Measurements from ENCODE around the gene L1TD1. TPM values are rescaled to one million over a fixed set of nuclear protein-coding genes. Genes with fewer than 3 reads are reported as not detected.
A peak's percentile ranks its signal among the peaks of the same experiment; 100 is the strongest.

Gene L1TD1
- total and polyA plus RNA-seq, 10 donors, result 0.72 to 3.5 (median 1.3) TPM

DNA sequence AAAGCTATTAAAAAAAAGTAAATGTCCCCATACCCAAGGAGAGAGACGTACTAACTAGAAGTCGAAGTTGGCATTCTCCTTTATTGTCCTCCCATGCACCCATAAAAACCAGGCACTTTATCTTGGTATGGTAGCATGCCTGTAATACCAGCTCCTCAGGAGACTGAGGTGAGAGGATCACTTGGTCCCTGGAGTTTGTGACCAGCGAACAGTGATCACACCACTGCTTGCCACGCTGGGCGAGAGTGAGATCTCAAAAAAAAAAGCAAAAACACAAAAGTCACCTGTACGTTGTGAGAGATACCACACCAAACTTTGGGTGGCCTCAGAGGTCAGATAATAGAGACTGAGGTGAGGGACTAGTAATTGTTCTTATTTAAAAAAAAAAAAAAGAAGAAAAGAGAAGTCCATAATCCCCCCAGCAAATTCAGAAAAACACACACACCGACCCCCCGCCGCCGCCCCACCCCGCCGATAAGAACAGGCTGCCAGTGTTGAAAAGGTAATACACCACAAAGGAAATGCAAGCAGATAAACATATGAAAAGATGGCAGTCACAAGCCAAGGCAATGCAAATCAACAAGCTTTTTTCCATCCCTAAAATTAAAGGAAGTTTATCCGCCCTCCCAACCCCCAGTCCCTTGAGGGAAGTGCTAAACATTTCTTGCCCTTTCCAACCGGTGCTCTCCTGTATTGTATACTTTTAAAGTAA, 3.6 kb downstream of the L1TD1 start:
- no peak overlapping the region for H3K27ac ChIP-seq
- H3K4me3 ChIP-seq, result no peak overlapping the region
- TF ChIP-seq POLR2AphosphoS5 (IDR thresholded peaks at IDR 0.05) (no peak), POLR2A (IDR thresholded peaks at IDR 0.05) (no peak), CTCF (IDR thresholded peaks at IDR 0.05 in 8 of 11, conservative IDR thresholded peaks at IDR 0.05 in 3 of 11) (no peak)
- intact Hi-C loops (cut with DNase I; ENCODE audit: low total_unique reads), result no loop called here
- WGBS, 5 donors, result 42 to 57% (median 45%) methylated on average over 14 of the region's 14 CpGs
- no peaks in the 10 kb centered on the region for H3K9me3 ChIP-seq
- no peaks in the 10 kb centered on the region for H3K36me3 ChIP-seq
- DNase-seq, result no peak
- H3K27me3 ChIP-seq (replicated peaks in 1 of 7), result peaks cover 0 to 47% (median 12%) of the 10 kb centered on the region in 7 donors
- peaks cover 0 to 14% (median 0%) of the 10 kb centered on the region in 6 donors for H3K4me1 ChIP-seq

DNA sequence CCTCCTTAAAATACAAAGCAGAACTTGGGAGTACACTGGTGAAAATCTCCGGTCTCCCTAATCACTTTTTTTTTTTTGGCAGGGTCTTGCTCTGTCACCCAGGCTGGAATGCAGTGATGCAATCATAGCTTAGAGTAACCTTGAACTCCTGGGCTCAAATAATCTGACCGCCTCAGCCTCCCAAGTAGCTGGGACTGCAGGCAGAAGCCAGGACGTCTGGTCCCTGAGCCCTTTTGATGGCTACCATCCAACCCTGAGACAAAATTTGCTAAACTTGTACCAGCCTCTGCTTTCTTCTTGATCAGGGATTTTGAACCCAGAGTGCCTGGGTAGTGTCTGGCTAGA, 4.1 kb downstream of the L1TD1 start:
- Histone ChIP-seq H3K9me3 (no peaks in the 10 kb centered on the region), H3K36me3 (no peaks in the 10 kb centered on the region), H3K4me1 (peaks cover 0 to 14% (median 0%) of the 10 kb centered on the region in 6 donors), H3K27me3 (replicated peaks in 1 of 7) (peaks cover 0 to 42% (median 12%) of the 10 kb centered on the region in 7 donors), H3K4me3 (no peak overlapping the region), H3K27ac (no peak overlapping the region)
- TF ChIP-seq POLR2A (IDR thresholded peaks at IDR 0.05) (no peak), POLR2AphosphoS5 (IDR thresholded peaks at IDR 0.05) (no peak), CTCF (IDR thresholded peaks at IDR 0.05 in 8 of 11, conservative IDR thresholded peaks at IDR 0.05 in 3 of 11) (no peak)
- intact Hi-C loops (cut with DNase I; ENCODE audit: low total_unique reads), result no loop called here
- no peak for DNase-seq
- WGBS, 5 donors, result 30 to 39% (median 36%) methylated on average over 3 of the region's 3 CpGs

- DNase-seq, result no peak
- 90 to 97% (median 94%) methylated on average over 2 of the region's 2 CpGs for WGBS, 5 donors
- Histone ChIP-seq H3K27me3 (replicated peaks in 1 of 7) (no peaks in the 10 kb centered on the region), H3K36me3 (peaks cover 0 to 4% (median 0%) of the 10 kb centered on the region in 6 donors), H3K4me1 (no peaks in the 10 kb centered on the region), H3K4me3 (no peak overlapping the region), H3K27ac (no peak overlapping the region), H3K9me3 (peaks cover 0 to 31% (median 18%) of the 10 kb centered on the region in 8 donors)
- intact Hi-C loops (cut with DNase I; ENCODE audit: low total_unique reads), result no loop called here
- TF ChIP-seq POLR2AphosphoS5 (IDR thresholded peaks at IDR 0.05), result no peak
- no peak for TF ChIP-seq POLR2A (IDR thresholded peaks at IDR 0.05)
- no peak for TF ChIP-seq CTCF (IDR thresholded peaks at IDR 0.05 in 8 of 11, conservative IDR thresholded peaks at IDR 0.05 in 3 of 11)
Observed at GRCh38 chr1:62207187-62207586, 12.5 kb downstream of the L1TD1 start.

GRCh38 chr1:62208087-62208486, 13.4 kb downstream of the L1TD1 start:
- Histone ChIP-seq H3K27ac (no peak overlapping the region), H3K4me1 (no peaks in the 10 kb centered on the region), H3K4me3 (no peak overlapping the region), H3K27me3 (replicated peaks in 1 of 7) (no peaks in the 10 kb centered on the region), H3K9me3 (peaks cover 0 to 33% (median 18%) of the 10 kb centered on the region in 8 donors), H3K36me3 (peaks cover 0 to 4% (median 0%) of the 10 kb centered on the region in 6 donors)
- DNase-seq, result peak; percentile 34
- TF ChIP-seq CTCF (IDR thresholded peaks at IDR 0.05 in 8 of 11, conservative IDR thresholded peaks at IDR 0.05 in 3 of 11), result no peak
- no peak for TF ChIP-seq POLR2AphosphoS5 (IDR thresholded peaks at IDR 0.05)
- TF ChIP-seq POLR2A (IDR thresholded peaks at IDR 0.05), result no peak
- intact Hi-C loops (cut with DNase I; ENCODE audit: low total_unique reads), result no loop called here
- 89 to 100% (median 94%) methylated on average over 5 of the region's 5 CpGs for WGBS, 5 donors

Measured in spleen (tissue), 11 donors.